HEK293T (cell line): ENCODE data around the gene ZNF518B.

ENCODE experiments used
- ARNT ChIP-seq: fragments of 450-650 bp; IDR thresholded peaks from 2 replicates; pipeline ENCODE4 v1.6.1; 2017; ENCODE audit warnings: mild to moderate bottlenecking
- CTBP1 ChIP-seq: fragments of 450-650 bp; IDR thresholded peaks from 2 replicates; pipeline ENCODE4 v1.6.1; 2016; ENCODE audit warnings: borderline replicate concordance
- FOXM1 ChIP-seq: fragments of 450-650 bp; IDR thresholded peaks from 2 replicates; pipeline ENCODE4 v1.6.1; 2017; ENCODE audit warnings: mild to moderate bottlenecking, borderline replicate concordance
- LEF1 ChIP-seq: fragments of 450-650 bp; IDR thresholded peaks from 2 replicates; pipeline ENCODE4 v1.6.1; 2017; ENCODE audit warnings: mild to moderate bottlenecking, borderline replicate concordance
- NFRKB ChIP-seq: fragments of 450-650 bp; IDR thresholded peaks from 2 replicates; pipeline ENCODE4 v1.6.1; 2016; ENCODE audit warnings: mild to moderate bottlenecking, moderate library complexity
- SP1 ChIP-seq: fragments of 450-650 bp; IDR thresholded peaks from 2 replicates; pipeline ENCODE4 v1.6.1; 2017

DNA sequence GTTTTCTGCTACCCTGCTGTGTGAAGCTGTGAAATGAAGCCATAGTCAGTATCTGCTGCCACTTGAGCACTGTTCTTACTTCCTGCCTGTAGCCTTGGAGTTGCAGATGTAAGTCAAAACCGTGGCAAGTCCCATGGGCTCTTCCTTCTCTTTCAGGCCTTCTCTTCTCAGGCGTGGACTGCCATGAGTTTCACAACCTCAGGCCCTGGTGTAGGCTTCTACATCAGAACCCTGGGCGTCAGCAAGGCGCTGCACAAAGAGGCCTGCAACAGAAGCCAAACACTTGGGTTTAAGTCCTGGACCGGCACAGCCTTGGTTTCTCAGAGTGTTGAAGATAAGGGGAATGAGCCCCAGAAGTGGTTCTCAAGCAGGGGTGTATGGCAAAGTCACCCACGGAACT lies 2.5 kb downstream of the ZNF518B start:
- TF ChIP-seq ARNT = no peak
- TF ChIP-seq SP1 = no peak
- TF ChIP-seq NFRKB = no peak
- no peak for TF ChIP-seq CTBP1
- no peak for TF ChIP-seq LEF1
- no peak for TF ChIP-seq FOXM1
